Measurements from ENCODE around the gene C3orf20.

C3orf20 gene

DNA sequence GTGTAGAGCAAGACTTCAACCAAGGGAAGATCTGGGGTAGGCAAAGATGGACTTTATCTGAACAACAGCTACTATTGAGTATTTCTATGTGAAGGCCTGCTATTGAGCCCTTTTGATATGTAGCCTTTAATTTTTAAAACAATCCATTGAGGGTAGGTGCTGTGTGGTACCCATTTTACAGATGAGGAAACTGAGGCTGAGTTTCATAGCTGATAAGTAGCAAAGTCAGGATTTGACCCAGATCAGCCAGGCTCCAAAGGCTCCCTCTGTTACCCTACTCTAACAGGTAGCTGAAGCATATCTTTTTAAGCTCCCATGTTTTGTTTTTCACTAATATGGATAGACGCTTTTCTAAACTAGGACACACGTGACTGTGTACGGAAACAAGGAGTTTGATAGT lies 141.4 kb downstream of the C3orf20 start:
- no peak for DNase-seq (ENCODE audit: low spot score)

DNA sequence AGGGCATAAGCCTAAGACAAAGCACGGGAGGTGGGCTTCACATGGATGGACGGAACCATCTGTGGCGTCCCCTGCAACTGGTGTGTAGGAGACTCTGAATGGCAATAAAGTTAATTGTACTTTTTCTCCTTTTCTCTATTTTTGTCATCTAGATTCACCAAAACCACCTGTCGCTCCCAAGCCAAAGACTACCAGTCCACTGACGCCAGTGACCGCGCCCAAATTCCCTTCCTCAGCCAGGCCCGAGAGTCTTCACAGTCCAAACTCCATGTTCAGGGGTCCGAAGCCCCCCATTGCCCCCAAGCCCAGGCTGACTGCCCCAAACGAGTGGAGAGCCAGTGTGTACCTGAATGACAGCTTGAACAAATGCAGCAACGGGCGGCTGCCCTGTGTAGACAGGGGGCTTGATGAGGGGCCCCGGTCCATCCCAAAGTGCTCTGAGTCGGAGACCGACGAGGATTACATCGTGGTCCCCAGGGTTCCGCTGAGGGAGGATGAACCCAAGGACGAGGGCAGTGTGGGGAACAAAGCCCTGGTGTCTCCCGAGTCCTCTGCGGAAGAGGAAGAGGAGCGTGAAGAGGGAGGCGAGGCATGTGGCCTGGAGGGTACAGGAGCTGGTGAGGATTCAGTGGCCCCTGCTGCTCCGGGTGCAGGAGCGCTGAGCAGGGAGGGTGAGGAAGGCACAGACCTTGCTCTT lies 144.0 kb downstream of the C3orf20 start, which contains the start of gene FGD5:
Gene FGD5 (plus strand): TSS at position 159 of the 697 bp plus-strand sequence. CDS start 110 bp downstream, at position 269.
- no peak for DNase-seq (ENCODE audit: low spot score)

DNA sequence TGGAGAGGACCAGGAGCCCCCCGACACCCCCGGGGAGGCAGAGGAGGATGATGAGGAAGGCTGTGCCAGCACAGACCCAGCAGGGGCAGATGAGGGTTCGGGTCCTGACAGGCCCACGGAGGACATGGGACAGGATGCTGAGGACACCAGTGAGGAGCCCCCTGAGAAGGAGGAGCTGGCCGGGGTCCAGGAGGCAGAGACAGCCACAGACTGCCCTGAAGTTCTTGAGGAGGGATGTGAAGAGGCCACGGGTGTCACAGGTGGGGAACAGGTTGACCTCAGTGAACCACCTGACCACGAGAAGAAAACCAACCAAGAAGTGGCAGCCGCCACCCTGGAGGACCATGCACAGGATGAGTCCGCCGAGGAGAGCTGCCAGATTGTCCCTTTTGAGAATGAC lies 144.7 kb downstream of the C3orf20 start:
- DNase-seq (ENCODE audit: low spot score) = no peak

DNA sequence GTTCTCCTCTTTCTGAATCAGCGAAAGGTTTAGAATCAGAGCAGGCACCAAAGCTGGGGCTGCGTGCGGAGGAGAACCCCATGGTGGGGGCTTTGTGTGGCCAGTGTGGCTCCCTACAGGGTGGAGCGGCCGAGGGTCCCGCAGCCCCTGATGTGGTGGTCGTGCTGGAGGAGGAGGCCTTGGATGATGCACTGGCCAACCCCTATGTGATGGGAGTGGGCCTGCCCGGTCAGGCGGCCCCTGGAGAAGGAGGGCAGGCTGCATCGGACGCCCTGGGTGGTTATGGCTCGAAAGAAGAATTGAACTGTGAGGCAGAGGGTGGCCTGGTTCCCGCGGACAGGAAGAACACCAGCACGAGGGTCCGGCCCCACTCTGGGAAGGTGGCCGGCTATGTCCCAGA lies 145.2 kb downstream of the C3orf20 start:
- no peak for DNase-seq (ENCODE audit: low spot score)

DNA sequence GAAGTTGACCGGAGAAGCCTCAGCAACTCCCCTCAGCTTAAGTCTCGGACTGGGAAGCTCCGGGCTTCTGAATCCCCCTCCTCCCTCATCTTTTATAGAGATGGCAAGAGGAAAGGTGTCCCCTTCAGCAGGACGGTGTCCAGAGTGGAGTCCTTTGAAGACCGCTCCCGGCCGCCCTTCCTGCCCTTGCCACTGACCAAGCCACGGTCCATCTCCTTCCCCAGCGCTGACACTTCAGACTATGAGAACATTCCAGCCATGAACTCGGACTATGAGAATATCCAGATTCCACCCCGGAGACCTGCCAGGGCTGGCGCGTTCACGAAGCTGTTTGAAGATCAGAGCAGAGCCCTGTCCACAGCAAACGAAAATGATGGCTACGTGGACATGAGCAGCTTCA lies 146.2 kb downstream of the C3orf20 start:
- no peak for DNase-seq (ENCODE audit: low spot score)

DNA sequence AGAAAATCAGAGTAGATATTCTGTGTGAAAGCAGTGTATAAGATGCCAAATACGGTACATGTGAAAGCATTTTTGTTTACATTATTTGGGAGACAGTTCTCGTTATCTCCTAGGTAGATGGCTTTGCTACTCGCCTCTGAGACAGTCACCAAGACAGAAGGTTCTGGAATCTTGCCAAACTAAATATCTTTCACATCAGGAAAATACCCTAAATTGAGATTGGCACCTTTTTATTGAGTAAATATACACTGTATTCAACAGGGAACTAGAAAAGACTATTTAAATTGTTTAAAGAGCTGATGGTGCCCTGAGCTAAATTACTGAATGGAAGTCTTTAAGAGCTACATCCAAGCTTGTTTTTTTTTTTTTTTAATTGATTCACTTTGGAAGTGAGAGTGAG lies 147.2 kb downstream of the C3orf20 start:
- no peak for DNase-seq (ENCODE audit: low spot score)

Data from ecto neural progenitor cell (in vitro differentiated cells).